Smooth muscle cell (in vitro differentiated cells): Measurements from ENCODE around the gene TMUB1. TPM values are rescaled to one million over a fixed set of nuclear protein-coding genes. Genes with fewer than 3 reads are reported as not detected.

Experiments used
- DNase-seq: peaks from one replicate; lab custom pipeline; 2025; ENCODE audit not compliant: unreplicated experiment; lab: John Stamatoyannopoulos, UW
- H2AFZ ChIP-seq: fragments of 200-600 bp; sonication (generic); 2 replicates; pipeline ENCODE4 v1.6.0; 2016; ENCODE audit warnings: antibody characterized with exemption, low read depth, mild to moderate bottlenecking
- H3F3A ChIP-seq: fragments of 200-600 bp; sonication (generic); 2 replicates; pipeline ENCODE4 v1.6.0; 2017; ENCODE audit warnings: antibody characterized with exemption, low read depth
- H3K27ac ChIP-seq: fragments of 200-600 bp; sonication (generic); 2 replicates; pipeline ENCODE4 v1.5.1; 2016; ENCODE audit warnings: low read depth, mild to moderate bottlenecking
- H3K27me3 ChIP-seq: fragments of 200-600 bp; sonication (generic); 2 replicates; pipeline ENCODE4 v1.6.1; 2016; ENCODE audit warnings: low read depth, mild to moderate bottlenecking
- H3K36me3 ChIP-seq: fragments of 200-600 bp; sonication (generic); 2 replicates; pipeline ENCODE4 v1.5.1; 2016; ENCODE audit warnings: low read depth
- H3K4me1 ChIP-seq: fragments of 200-600 bp; sonication (generic); 2 replicates; pipeline ENCODE4 v1.5.1; 2016; ENCODE audit warnings: low read depth
- H3K4me2 ChIP-seq: fragments of 200-600 bp; sonication (generic); 2 replicates; pipeline ENCODE4 v1.6.0; 2016; ENCODE audit warnings: mild to moderate bottlenecking
- H3K4me3 ChIP-seq: fragments of 200-600 bp; sonication (generic); 2 replicates; pipeline ENCODE4 v1.5.1; 2016; ENCODE audit warnings: mild to moderate bottlenecking
- H3K79me2 ChIP-seq: fragments of 200-600 bp; sonication (generic); 2 replicates; pipeline ENCODE4 v1.6.0; 2016; ENCODE audit warnings: low read depth, mild to moderate bottlenecking
- H3K9ac ChIP-seq: fragments of 200-600 bp; sonication (generic); 2 replicates; pipeline ENCODE4 v1.6.0; 2016; ENCODE audit warnings: low read depth
- H3K9me3 ChIP-seq: fragments of 200-600 bp; sonication (generic); replicated peaks from 2 replicates; pipeline ENCODE4 v1.5.1; 2016; ENCODE audit warnings: low read depth
- H4K20me1 ChIP-seq: fragments of 200-600 bp; sonication (generic); 2 replicates; pipeline ENCODE4 v1.6.0; 2016; ENCODE audit warnings: low read depth
- WGBS: methylation state at CpG from one replicate; pipeline ENCODE4 v1.1.7; 2016; ENCODE audit warnings: low lambda C conversion rate; 5-methylcytosine and 5-hydroxymethylcytosine counted together
- polyA plus RNA-seq: library from polyadenylated mRNA; unstranded; fragments of >200 nt; fragmentation: Nextera tagmentation; extraction: Ambion mirVana; gene quantifications from 2 replicates; pipeline ENCODE4 v1.2.1, GENCODE V29; 2016
- total RNA-seq: library from RNA; depleted of rRNA; stranded (reverse); fragments of >200 nt; gene quantifications from 2 replicates; pipeline ENCODE4 v1.2.3, GENCODE V29; 2014
- TF ChIP-seq, protein P1 (sequence below): fragments of 200-600 bp; sonication (generic); IDR thresholded peaks from 2 replicates; pipeline ENCODE4 v1.5.1; 2017; ENCODE audit warnings: borderline replicate concordance, mild to moderate bottlenecking, antibody characterized with exemption; ENCODE audit not compliant: insufficient read depth, poor library complexity, severe bottlenecking

The TMUB1 gene
- total and polyA plus RNA-seq, 2 experiments from 2014 or later, result 35.9 to 69.8 TPM

GRCh38 chr7:151131224-151131591, 47.9 kb upstream of the TMUB1 start:
- Histone ChIP-seq H3K4me1 (no peaks in the 10 kb centered on the region), H4K20me1 (peaks cover 68% of the 10 kb centered on the region), H3K9ac (no peak overlapping the region), H3K79me2 (no peaks in the 10 kb centered on the region), H3K4me3 (no peak overlapping the region), H3K27me3 (no peaks in the 10 kb centered on the region), H3K4me2 (no peak overlapping the region), H3K27ac (no peak overlapping the region), H3F3A (no peaks in the 10 kb centered on the region), H2AFZ (no peak overlapping the region), H3K9me3 (no peaks in the 10 kb centered on the region), H3K36me3 (no peaks in the 10 kb centered on the region)
- TF ChIP-seq, protein P1, sequence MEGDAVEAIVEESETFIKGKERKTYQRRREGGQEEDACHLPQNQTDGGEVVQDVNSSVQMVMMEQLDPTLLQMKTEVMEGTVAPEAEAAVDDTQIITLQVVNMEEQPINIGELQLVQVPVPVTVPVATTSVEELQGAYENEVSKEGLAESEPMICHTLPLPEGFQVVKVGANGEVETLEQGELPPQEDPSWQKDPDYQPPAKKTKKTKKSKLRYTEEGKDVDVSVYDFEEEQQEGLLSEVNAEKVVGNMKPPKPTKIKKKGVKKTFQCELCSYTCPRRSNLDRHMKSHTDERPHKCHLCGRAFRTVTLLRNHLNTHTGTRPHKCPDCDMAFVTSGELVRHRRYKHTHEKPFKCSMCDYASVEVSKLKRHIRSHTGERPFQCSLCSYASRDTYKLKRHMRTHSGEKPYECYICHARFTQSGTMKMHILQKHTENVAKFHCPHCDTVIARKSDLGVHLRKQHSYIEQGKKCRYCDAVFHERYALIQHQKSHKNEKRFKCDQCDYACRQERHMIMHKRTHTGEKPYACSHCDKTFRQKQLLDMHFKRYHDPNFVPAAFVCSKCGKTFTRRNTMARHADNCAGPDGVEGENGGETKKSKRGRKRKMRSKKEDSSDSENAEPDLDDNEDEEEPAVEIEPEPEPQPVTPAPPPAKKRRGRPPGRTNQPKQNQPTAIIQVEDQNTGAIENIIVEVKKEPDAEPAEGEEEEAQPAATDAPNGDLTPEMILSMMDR, result no peak
- no peak for DNase-seq
- WGBS, result 96% methylated on average over 13 of the region's 13 CpGs

GRCh38 chr7:151130741-151131157, 47.5 kb upstream of the TMUB1 start:
- no peaks in the 10 kb centered on the region for H3K9me3 ChIP-seq
- no peak overlapping the region for H3K4me2 ChIP-seq
- no peak overlapping the region for H3K9ac ChIP-seq
- H3K79me2 ChIP-seq, result no peaks in the 10 kb centered on the region
- no peaks in the 10 kb centered on the region for H3K36me3 ChIP-seq
- peaks cover 73% of the 10 kb centered on the region for H4K20me1 ChIP-seq
- H3K27me3 ChIP-seq, result no peaks in the 10 kb centered on the region
- WGBS, result 95% methylated on average over 13 of the region's 17 CpGs
- no peaks in the 10 kb centered on the region for H3F3A ChIP-seq
- TF ChIP-seq, protein P1, result no peak
- no peaks in the 10 kb centered on the region for H3K4me1 ChIP-seq
- no peak overlapping the region for H3K27ac ChIP-seq
- no peak for DNase-seq
- H3K4me3 ChIP-seq, result no peak overlapping the region
- H2AFZ ChIP-seq, result no peak overlapping the region

GRCh38 chr7:151129960-151130591, 46.8 kb upstream of the TMUB1 start:
- Histone ChIP-seq H3K4me2 (no peak overlapping the region), H3K9ac (no peak overlapping the region), H3F3A (peaks cover under 1% of the 10 kb centered on the region), H4K20me1 (peaks cover 80% of the 10 kb centered on the region), H3K27me3 (no peaks in the 10 kb centered on the region), H3K79me2 (no peaks in the 10 kb centered on the region), H3K36me3 (no peaks in the 10 kb centered on the region), H2AFZ (no peak overlapping the region), H3K9me3 (no peaks in the 10 kb centered on the region), H3K4me1 (no peaks in the 10 kb centered on the region), H3K4me3 (no peak overlapping the region), H3K27ac (no peak overlapping the region)
- 97% methylated on average over 9 of the region's 9 CpGs for WGBS
- no peak for DNase-seq
- TF ChIP-seq, protein P1, result no peak
